A673 (cell line): ENCODE results near the gene ADCY10. TPM values are rescaled to one million over a fixed set of nuclear protein-coding genes. Genes with fewer than 3 reads are reported as not detected.
A peak's percentile ranks its signal among the peaks of the same experiment; 100 is the strongest.

Experiments used
- BruUV-seq: library from RNA; stranded (reverse); fragments of 400-500 nt; replicated peaks from 2 replicates; lab custom pipeline; 2021; lab: Mats Ljungman, UMichigan
- CTCF ChIA-PET: fragments of 300-600 bp; sonication (Branson Sonifier 250); formaldehyde crosslinking; loops from one replicate; lab custom pipeline; 2022; ENCODE audit warnings: antibody characterized with exemption; lab: Charles Lee
- POLR2A ChIA-PET: fragments of 300-600 bp; sonication (Branson Sonifier 250); formaldehyde crosslinking; loops from one replicate; lab custom pipeline; 2022; ENCODE audit warnings: antibody characterized with exemption; ENCODE audit not compliant: low non-redundant PET; lab: Charles Lee
- DNase-seq: peaks from one replicate; pipeline ENCODE4 v3.0.0-alpha.2; 2015; ENCODE audit warnings: low spot score
- H3K27ac ChIP-seq: fragments of 200-600 bp; sonication (generic); 2 replicates; pipeline ENCODE4 v1.5.1; 2016; ENCODE audit warnings: mixed run types, low read depth, mild to moderate bottlenecking, mixed read lengths, antibody characterized with exemption, low read length; ENCODE audit not compliant: poor library complexity, severe bottlenecking
- H3K27me3 ChIP-seq: fragments of 200-600 bp; sonication (generic); replicated peaks from 2 replicates; pipeline ENCODE4 v1.6.1; 2017; ENCODE audit warnings: mixed run types, low read depth, mild to moderate bottlenecking, mixed read lengths, antibody characterized with exemption, low read length; ENCODE audit not compliant: insufficient read depth, poor library complexity
- H3K36me3 ChIP-seq: fragments of 200-600 bp; sonication (generic); 2 replicates; pipeline ENCODE4 v1.6.1; 2016; ENCODE audit warnings: mixed run types, mild to moderate bottlenecking, mixed read lengths, antibody characterized with exemption, low read length; ENCODE audit not compliant: insufficient read depth, poor library complexity, severe bottlenecking
- H3K4me1 ChIP-seq: fragments of 200-600 bp; sonication (generic); 2 replicates; pipeline ENCODE4 v1.6.1; 2017; ENCODE audit warnings: mixed run types, mild to moderate bottlenecking, mixed read lengths, antibody characterized with exemption, low read length; ENCODE audit not compliant: insufficient read depth, poor library complexity, severe bottlenecking
- H3K4me3 ChIP-seq: fragments of 200-600 bp; sonication (generic); 2 replicates; pipeline ENCODE4 v1.5.1; 2016; ENCODE audit warnings: low read depth, mixed run types, mild to moderate bottlenecking, mixed read lengths, low read length; ENCODE audit not compliant: poor library complexity, severe bottlenecking
- H3K9me3 ChIP-seq: fragments of 200-600 bp; sonication (generic); 2 replicates; pipeline ENCODE4 v1.6.1; 2016; ENCODE audit warnings: mixed run types, low read depth, mild to moderate bottlenecking, mixed read lengths, antibody characterized with exemption, low read length; ENCODE audit not compliant: poor library complexity, severe bottlenecking
- EZH2 ChIP-seq: fragments of 200-600 bp; sonication (generic); IDR thresholded peaks from 2 replicates; pipeline ENCODE4 v1.6.1; 2017; ENCODE audit warnings: borderline replicate concordance, low read depth, mild to moderate bottlenecking, mixed read lengths, antibody characterized with exemption, low read length; ENCODE audit not compliant: poor library complexity, severe bottlenecking
- intact Hi-C: fragments of 100-400 bp; cut with micrococcal nuclease; formaldehyde crosslinking; loops from one replicate; pipeline ENCODE4 v1.10.0; 2022; ENCODE audit not compliant: unreplicated experiment
- total RNA-seq: library from RNA; stranded (reverse); gene quantifications from 2 replicates; pipeline ENCODE4 v1.2.3, GENCODE V29; 2021
- TF ChIP-seq, protein P1 (sequence below): fragments of 300-800, 200-600 bp; sonication (generic); conservative IDR thresholded peaks from 2 replicates; pipeline ENCODE4 v1.5.1; 2017; ENCODE audit warnings: low read depth, mild to moderate bottlenecking, antibody characterized with exemption, low read length, moderate library complexity, mixed read lengths

ADCY10 gene
- total RNA-seq, 1 experiment from 2014 or later: 0.19 TPM

DNA sequence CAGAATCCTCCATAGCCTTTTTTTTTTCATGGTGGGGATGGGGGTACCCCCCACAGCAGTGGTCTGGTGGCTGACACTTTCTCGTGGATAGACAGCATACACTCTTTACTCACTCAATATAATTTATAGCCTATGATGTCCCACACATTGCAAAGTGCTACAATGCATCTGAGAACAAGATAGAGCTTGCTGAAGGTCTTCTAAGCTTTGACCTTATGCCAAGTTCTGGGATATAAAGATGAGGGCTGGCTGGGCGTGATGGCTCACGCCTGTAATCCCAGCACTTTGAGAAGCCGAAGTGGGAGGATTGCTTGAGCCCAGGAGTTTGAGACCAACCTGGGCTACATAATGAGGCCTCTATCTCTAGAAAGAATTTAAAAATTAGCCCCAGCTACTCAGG, 114.2 kb downstream of the ADCY10 start:
- TF ChIP-seq, protein P1, sequence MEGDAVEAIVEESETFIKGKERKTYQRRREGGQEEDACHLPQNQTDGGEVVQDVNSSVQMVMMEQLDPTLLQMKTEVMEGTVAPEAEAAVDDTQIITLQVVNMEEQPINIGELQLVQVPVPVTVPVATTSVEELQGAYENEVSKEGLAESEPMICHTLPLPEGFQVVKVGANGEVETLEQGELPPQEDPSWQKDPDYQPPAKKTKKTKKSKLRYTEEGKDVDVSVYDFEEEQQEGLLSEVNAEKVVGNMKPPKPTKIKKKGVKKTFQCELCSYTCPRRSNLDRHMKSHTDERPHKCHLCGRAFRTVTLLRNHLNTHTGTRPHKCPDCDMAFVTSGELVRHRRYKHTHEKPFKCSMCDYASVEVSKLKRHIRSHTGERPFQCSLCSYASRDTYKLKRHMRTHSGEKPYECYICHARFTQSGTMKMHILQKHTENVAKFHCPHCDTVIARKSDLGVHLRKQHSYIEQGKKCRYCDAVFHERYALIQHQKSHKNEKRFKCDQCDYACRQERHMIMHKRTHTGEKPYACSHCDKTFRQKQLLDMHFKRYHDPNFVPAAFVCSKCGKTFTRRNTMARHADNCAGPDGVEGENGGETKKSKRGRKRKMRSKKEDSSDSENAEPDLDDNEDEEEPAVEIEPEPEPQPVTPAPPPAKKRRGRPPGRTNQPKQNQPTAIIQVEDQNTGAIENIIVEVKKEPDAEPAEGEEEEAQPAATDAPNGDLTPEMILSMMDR: no peak
- TF ChIP-seq EZH2: no peak
- ChIA-PET POLR2A (no interaction called here), CTCF (no interaction called here)
- no TSS peak for BruUV-seq
- no peak for DNase-seq
- Histone ChIP-seq H3K4me1 (no peaks in the 10 kb centered on the region), H3K27ac (no peak overlapping the region), H3K4me3 (no peak overlapping the region), H3K27me3 (no peaks in the 10 kb centered on the region), H3K36me3 (no peaks in the 10 kb centered on the region), H3K9me3 (no peaks in the 10 kb centered on the region)
- intact Hi-C loops: loop anchor here (10.0 kb wide), 1 partner anchor 285 kb away; no protein-coding TSS in a partner anchor

DNA sequence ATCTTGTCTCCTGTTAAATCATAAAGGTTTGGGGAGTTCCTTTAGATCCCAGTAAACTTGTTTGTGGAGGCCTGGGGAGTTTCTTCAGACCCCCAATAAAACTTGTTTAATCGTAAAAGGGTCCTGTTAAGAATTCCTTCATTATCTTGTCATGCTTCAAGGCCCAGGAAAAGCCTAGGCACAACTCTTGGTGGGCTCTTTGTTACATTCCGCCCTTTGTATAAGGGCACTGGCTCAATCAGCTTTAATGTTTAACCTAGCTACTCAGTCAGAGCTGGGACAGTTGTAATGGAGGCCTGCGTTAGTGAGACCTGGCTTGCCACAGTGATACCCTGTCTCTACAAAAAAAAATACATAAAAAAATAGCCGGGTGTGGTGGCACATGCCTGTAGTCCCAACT, 115.0 kb downstream of the ADCY10 start:
- Histone ChIP-seq H3K9me3 (no peaks in the 10 kb centered on the region), H3K36me3 (no peaks in the 10 kb centered on the region), H3K4me1 (no peaks in the 10 kb centered on the region), H3K27ac (no peak overlapping the region), H3K4me3 (no peak overlapping the region), H3K27me3 (no peaks in the 10 kb centered on the region)
- intact Hi-C loops: no loop called here
- POLR2A ChIA-PET: no interaction called here
- CTCF ChIA-PET: no interaction called here
- DNase-seq: no peak
- no TSS peak for BruUV-seq
- TF ChIP-seq, protein P1: no peak
- no peak for TF ChIP-seq EZH2

DNA sequence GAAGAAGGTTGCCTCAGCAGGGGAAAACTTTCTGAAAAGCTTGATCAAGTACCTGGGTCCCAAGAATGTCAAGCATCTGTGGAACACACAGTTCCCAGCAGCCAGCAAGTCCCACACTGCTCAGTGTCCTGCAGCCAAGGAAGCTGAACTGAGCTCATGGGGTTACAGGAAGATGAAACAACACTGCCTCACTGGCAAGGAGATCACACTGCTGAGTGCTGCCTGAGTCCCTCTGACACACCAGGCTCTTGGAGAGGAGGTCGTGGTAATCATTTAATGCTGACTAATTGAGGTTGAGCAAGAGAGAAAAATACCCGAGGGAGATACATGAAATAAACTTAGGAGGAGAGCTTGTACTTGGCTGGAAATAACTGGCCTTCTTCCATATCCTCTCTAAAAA, 116.9 kb downstream of the ADCY10 start:
- Histone ChIP-seq H3K9me3 (no peaks in the 10 kb centered on the region), H3K36me3 (no peaks in the 10 kb centered on the region), H3K27ac (no peak overlapping the region), H3K4me3 (no peak overlapping the region), H3K4me1 (peaks cover 4% of the 10 kb centered on the region), H3K27me3 (no peaks in the 10 kb centered on the region)
- CTCF ChIA-PET: interaction anchor here (0.7 kb wide), 1 partner anchor 83 kb away, joined by 3 read pairs; no protein-coding TSS in a partner anchor
- DNase-seq: peak; percentile 62
- TF ChIP-seq, protein P1: no peak
- TF ChIP-seq EZH2: no peak
- POLR2A ChIA-PET: no interaction called here
- intact Hi-C loops: no loop called here
- no TSS peak for BruUV-seq
